Cortex of kidney (tissue), 1 donor: ENCODE results near the gene ADCY5.

Experiments used
- DNase-seq: peaks from one replicate; lab custom pipeline; 2025; lab: John Stamatoyannopoulos, UW

ADCY5 gene

DNA sequence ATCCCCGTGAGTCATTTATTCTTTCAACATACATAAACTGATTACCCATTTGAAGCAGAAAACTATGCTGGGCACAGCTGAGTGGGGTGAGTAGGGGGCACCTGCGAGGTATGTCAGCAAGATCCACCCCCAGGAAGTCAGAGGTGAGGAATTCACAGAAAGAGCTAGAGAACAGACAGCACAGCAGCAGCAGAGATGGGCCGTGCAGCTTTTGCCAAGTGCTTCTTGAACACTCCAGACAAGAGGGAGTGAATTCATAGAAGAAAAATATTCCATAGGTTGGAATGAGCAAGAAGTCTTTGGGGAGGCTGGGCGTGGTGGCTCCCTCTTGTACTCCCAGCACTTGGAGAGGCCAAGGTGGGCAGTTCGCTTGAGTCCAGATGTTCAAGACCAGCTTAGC is 9.4 kb upstream of the ADCY5 start:
- no peak for DNase-seq

DNA sequence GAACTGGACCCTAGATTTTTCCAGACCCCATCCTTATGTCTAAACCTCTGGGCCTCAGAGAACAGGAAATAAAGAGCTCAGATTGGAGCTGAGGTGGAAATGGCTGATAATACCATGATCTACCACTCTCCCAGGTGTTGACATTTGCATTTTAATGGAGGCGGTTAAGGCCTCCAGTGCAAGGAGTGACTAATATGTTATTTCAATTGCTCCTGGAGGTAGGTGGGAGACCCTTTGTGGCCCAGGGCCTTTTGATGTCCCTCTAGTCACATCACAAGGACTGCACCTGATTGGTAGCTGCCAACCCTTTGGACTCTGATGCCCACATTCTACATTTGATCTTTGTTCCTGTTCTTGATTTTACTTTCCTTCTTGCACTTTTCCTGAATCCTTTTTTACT is 9.0 kb upstream of the ADCY5 start:
- DNase-seq, result no peak

DNA sequence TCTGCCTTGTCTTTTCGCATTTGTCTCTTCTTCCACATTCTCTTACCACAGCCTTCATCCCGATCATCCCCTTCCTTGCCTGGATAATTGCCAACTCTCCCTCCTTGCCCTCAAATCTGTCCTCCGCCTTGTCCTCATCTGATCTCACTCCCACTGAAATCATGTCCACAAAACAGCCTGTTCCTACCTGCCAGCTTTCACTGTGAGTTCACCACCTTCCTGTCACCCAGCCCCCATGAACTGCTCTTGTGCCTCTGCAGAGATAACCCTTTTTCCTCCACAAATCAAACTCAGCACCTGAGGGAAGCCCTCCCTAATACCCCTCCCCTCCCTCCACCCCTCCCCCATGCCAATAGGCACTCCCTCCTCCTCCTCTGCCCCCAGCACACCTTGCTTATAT is 4.8 kb upstream of the ADCY5 start:
- DNase-seq, result no peak

DNA sequence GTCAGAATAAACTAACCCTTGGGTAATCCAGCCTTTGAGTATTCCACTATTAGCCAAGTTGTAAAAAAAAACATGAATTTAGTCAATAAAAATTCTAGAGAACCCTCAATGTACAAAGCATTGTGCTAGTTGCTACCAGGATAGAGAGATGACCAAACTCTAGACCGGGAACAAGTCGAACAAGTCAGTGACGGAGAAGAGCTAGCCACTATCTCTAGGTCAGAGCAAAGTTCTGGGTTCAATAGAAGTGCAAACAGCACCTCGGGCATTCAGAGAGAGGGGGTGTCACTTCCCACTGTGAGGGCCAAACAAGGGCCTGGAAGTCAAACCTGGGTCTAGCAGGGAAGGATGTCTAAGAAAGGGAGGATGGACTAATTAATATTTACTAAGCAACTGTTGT is 2.3 kb upstream of the ADCY5 start:
- no peak for DNase-seq

DNA sequence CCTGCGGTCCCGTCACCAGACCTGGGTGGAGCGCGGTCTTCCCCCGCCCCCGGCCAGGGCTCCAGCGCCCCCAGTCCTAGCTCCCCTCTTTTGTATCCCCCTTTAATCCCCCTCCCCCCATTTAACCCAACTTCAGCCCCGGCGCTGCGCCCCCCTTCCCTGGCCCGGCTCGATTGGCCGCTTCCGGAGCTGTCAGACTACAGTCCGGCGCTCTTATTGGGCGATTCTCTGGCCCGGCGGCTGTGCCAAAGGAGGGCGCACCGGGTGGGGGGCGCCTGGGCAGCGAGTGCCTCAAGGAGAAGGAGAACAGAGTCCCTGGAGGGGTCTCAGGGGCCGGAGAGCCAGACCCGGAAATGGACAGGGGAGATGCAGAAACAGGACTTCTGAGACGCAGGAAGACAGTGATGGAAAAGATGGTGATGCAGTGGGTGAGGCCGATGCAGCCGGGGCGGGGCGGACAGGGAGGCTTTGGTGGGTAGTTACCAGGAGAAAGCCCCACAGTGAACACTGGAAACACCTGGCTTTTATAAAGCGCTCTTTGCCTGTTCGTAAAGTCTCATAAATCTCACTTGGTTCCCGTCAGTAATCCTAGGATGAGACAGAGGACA is 1.2 kb upstream of the ADCY5 start:
- DNase-seq, result no peak

GRCh38 chr3:123449102-123449996 is 459 bp upstream of the ADCY5 start:
- DNase-seq, result no peak

- DNase-seq, result no peak
Observed at GRCh38 chr3:123447749-123448517, 957 bp downstream of the ADCY5 start.

GRCh38 chr3:123447416-123447748 is 1.5 kb downstream of the ADCY5 start:
- no peak for DNase-seq

DNA sequence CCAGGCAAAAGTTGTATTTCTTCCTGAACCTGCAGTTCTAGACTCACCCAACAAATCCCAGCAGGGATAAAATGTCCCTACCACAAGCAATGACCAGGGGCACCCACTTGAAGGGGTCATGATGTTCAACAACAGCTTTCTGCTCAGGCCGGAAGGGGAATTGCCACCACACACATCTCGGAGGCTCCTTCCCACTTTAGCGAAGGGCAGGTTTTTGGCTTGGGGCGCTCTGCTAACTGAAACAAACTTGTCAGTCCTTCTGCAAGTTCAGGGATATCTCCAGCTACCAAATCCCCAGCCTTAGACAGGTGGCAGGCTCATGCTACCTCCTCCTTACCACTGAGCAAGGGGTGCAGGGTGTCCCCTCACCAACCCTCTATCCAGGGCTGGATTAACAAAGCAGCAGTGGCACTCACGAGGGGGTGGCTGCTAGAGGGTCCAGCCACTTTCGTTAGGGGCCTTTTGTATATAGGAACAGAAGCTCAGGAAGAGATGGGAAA is 2.2 kb downstream of the ADCY5 start:
- no peak for DNase-seq

DNA sequence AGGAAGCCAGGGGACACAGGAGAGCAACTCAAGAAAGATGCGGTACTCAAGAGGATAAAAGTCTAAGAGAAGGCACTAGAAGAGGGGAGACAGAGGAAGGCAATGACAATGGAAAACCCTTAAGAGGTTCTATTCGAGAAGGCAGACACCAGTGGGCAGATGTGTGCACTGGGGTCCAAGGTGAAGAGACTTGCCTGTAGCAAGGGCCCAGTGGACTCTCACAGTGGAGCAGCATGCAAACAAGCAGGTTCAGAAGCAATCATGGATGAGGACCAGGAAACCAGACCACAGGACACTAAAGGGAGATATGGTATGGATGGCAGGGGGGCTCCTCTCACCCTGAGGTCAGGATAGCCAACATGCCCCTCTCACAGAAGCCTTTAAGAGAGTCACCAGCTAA is 2.7 kb downstream of the ADCY5 start:
- DNase-seq, result no peak

- no peak for DNase-seq
Observed at GRCh38 chr3:123445702-123446101, 3.2 kb downstream of the ADCY5 start.

DNA sequence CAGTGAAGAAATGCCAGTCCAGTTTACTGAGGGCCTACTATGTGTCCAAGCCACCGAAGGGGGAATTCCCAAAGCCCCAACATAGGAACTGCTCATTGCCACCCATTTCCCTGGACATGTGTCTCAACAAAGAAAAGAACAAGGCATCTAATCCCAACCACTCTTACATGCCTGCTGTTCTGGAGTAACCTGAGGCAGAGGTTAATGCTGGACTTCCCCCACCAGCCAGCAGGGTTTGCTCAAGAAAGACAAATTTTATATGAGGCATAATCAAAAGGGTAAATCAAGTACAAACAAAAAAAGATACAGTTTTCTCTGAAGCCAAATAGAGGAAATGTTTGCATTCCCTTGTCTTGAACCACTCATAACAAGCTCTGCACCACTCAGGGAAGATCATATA is 4.1 kb downstream of the ADCY5 start:
- no peak for DNase-seq

GRCh38 chr3:123444023-123444422 is 4.9 kb downstream of the ADCY5 start:
- DNase-seq, result no peak

GRCh38 chr3:123442908-123443307 is 6.0 kb downstream of the ADCY5 start:
- no peak for DNase-seq

GRCh38 chr3:123442125-123442524 is 6.8 kb downstream of the ADCY5 start:
- DNase-seq, result no peak

DNA sequence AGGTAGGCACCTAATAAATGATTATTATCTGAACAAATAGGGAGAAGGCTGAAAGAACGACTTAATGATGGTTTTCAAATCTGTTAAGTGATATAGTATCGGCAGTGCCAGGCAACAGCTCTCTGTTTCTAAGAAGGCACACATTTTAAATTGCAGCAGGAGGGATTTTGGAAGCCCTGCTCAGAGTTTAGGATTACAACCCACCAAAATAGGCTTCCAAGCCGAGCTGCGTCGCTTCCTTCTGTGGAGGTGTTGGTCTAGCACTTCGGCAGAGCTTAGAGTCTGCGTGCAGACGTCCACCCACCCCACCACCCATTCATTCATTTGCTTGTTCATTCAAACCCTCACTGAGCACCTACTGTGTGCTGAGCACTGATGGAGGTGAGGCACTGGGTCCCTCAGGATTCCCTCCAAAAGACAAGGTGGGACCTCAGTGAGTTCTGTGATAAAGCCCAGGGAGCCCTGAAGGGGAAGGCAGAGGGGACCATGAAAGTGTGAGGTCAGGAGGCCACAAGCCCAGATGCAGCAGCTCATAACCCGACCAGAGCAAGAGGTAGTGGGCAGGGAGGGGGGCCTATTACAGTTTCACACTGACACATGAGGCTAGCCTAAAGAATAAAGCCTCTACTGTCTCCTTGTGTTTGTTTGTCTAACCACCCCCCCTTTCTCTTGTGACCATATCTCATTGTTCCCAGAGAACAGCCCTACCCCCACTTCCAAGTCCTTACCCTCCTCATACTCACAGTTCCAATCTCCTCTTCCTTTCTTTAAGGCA is 8.9 kb downstream of the ADCY5 start:
- no peak for DNase-seq

DNA sequence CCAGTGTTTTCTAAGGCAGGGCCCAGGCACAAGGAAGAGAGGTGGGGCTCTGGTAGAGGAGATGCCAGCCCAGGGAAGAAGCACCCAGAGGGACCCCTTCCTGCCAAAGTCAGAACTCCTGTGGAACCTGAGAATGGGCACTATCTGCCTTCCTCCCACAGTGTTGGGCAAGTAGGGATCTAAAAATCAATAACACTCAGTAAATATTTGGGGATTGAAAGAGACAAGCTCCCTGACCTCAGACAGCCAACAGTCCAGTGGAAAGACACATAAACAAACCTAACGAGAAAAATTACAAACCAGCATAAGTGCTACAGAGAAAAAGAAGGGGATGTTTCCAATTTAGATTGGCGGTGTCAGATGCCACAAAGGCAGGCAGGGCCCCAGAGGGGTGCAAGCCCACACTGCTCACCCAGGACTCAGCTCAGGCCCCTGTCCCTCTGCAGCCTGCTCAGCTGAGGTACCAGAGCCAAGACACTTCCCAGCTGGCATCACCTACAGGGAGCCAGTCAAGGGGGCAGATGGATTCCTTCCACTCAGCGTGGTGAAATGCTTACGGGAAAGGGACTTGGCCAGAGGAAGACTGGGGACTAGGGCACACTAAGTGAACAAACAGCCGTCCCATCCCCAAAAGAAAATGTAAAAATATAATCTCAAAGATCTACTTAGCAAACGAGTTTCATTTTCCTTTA is 15.9 kb downstream of the ADCY5 start:
- DNase-seq, result no peak

- DNase-seq, result no peak
Observed at GRCh38 chr3:123431658-123432324, 17.1 kb downstream of the ADCY5 start.

GRCh38 chr3:123431007-123431657 is 17.8 kb downstream of the ADCY5 start:
- no peak for DNase-seq

GRCh38 chr3:123430266-123430665 is 18.6 kb downstream of the ADCY5 start:
- no peak for DNase-seq
